ENCODE measurements around the gene SSR2.
"Not testable (repeated sequence)": the region's sequence is repeated elsewhere in the genome, so short reads cannot be mapped to it uniquely, and the experiment has no call there.

The SSR2 gene

GRCh38 chr1:156048663-156049258 lies 28.0 kb upstream of the SSR2 start:
- DNase-seq (ENCODE audit: low read depth), result no peak

DNA sequence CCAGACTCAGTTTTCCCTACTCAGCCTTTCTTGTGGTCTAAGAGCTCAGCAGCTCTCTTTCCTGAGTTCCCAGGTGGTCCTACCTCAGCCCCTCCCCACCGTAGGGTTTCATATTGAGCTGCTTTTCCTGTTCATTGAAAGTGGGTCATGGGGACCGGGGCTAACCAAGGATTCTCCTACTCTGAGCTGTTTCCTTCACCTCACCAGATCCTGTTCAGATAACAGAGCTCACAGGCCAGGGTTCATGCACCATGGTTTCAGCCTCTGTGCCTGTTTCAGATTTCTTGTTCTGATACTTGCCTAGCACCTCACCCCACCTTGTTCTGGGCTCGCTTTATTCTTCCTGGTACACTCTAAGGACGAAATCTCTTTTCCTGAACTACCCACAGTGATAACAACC lies 24.3 kb upstream of the SSR2 start:
- no peak for DNase-seq (ENCODE audit: low read depth)

GRCh38 chr1:156042828-156043227 lies 22.1 kb upstream of the SSR2 start:
- no peak for DNase-seq (ENCODE audit: low read depth)

DNA sequence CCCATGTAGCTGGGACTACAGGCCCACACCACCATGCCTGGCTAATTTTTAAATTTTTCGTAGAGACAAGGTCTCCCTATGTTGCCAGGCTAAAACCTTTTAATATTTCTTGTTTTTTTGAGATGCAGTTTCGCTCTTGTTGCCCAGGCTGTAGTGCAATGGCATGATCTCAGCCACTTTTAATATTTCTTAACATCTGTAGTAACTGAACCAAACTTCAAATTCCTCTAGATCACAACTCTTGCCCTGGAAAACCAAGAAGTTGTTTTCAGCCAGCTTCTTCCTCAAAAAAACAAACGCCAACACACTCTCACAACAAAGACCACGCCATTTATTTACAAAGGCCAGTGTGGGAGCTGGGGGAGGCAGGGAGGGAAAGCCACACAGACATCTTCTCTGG lies 14.2 kb upstream of the SSR2 start:
- not testable (repeated sequence) for DNase-seq (ENCODE audit: low read depth)

- no peak for DNase-seq (ENCODE audit: low read depth)
Observed at GRCh38 chr1:156033011-156033410, 12.3 kb upstream of the SSR2 start.

- no peak for DNase-seq (ENCODE audit: low read depth)
Observed at GRCh38 chr1:156026588-156026987, 5.8 kb upstream of the SSR2 start.

DNA sequence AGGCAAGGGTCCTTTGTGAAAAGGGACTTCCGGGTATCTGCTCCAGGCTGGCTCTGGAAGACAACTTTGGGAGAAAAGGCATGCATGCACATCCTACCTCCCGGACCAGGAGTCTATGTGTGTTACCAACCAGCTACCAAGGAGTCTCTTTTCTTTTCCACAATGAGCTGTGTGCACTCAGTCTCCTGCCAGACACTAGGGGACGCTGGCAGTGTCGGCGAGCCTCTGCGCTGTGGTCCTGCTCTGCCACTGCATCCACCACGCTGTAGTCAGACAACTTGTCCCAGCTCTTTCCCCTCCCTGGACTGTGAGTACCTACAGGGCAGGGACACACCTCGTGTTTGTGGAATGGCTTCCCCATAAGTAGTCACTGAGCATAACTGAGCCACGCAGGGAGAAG lies 5.1 kb upstream of the SSR2 start:
- no peak for DNase-seq (ENCODE audit: low read depth)

DNA sequence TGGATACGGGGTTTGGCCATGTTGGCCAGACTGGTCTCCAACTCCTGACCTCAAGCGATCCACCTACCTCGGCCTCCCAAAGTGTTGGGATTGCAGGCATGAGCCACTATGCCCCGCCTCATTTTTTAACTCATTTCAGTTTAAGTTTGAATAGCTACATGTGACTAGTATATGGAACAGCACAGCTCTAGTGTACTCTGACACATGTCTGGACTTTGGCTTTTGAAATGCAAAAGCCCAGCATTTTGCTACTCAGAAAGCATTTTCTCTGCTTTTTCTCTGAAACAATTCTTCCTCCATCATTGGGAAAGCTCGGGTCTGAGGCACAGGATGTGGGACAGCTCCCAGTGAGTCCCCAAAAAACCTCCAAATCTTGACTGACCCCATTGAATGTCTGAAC lies 4.0 kb upstream of the SSR2 start:
- no peak for DNase-seq (ENCODE audit: low read depth)

GRCh38 chr1:156021954-156022353 lies 1.2 kb upstream of the SSR2 start:
- DNase-seq (ENCODE audit: low read depth), result no peak

DNA sequence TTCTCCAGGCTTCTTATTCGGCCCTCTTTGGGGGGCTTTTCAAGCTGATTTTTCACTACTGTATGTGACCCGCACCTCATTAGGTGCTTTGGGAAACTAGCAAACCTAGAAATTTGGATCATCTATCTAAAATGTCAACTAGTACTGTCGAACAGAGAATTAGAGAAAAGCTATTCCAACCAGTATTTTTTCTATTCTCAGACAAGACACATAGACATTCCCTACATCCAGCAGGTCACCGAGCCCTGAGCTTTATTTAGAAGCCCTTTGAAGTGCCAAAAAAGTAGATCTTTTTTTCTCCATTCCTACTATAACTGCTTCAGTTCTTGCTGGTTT lies 310 bp upstream of the SSR2 start:
- no peak for DNase-seq (ENCODE audit: low read depth)

GRCh38 chr1:156019946-156020292 lies 832 bp downstream of the SSR2 start:
- no peak for DNase-seq (ENCODE audit: low read depth)

DNA sequence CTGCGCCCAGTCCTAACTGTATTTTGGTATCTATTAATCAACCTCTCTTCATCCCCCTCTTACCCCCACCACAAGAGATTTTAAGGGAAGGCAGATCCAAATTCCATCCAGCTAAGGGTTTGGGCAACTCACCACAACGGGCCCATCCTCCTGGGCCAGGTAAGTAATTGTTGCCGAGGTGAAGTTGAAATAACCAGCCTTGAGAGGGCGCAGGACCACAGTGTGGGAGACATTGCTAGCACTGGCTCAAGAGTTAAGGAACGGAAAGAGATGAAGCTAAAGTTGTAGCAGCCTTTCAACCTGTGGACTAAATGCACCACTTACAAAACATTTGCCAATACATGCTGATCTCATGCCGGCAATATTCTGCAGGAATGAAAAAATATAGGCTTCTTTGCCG lies 5.9 kb downstream of the SSR2 start:
- no peak for DNase-seq (ENCODE audit: low read depth)

DNA sequence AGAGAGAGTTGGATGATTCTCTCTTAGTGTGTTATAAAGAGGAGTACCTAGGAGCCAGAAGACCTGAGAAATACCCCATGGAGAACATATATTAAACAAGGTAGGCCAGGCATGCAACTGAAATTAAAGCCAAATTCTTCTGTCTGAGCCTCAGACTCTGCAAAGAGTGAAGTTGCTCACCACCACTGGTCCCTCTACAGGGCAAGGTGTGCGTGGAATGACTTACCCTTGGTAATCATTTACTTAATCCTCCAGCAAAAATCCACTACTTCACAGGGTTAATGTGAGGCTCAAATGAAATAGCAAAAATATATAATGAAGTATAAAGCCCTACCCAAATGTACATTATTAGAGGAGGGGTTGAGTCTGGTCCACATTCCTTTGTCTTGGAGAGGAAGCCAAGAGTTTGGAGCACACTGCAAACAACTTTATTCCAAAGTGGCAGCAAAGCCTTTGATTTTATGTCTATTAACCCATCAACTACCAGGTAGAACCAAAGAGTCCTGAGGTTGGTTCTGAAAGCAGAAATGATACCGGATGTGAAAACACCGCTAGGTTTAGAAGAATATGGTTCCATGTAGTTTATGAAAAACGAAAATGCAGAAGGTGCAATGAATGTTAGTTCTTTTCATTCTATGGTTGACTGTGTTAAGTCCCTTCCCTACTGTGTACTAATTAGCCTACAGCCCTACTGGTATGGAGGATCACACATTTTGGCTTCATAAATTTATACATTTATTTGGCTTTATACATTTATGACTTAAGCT lies 8.5 kb downstream of the SSR2 start:
- no peak for DNase-seq (ENCODE audit: low read depth)

- DNase-seq (ENCODE audit: low read depth), result no peak
Observed at GRCh38 chr1:156009404-156009803, 11.3 kb downstream of the SSR2 start.

DNA sequence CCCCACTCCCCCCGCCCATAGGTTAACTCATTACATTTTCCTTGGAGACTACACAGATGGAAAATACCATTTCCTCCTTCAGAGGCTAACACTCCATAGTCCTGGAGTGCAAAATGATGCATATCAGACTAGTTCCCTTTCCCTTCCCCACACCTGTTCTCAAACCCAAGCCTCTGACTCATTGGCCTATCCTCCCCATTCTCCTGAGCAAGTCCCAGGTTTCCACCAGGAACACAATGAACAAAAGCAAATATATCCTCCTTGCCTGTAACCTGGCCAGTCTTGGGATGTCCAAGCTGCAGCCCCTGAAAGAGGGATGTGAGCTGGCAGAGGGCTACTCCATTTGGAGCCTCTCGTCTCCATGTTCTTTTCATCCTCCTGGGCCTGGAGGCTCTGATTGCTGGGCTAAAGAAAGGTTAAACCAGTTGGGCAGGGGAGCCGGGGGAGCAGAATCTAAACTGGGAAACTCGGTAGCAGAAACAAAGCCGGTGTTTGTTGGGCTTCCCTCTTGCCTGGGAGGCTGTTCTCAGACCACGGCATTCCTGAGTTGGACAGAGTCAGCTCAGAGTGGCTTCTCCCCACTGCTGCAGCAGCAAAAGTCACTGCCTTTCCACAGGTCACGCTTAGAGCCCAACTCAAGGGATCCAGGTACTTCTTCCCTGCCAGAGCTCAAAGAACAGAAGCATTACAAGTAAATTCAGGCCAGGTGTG lies 13.9 kb downstream of the SSR2 start:
- no peak for DNase-seq (ENCODE audit: low read depth)

DNA sequence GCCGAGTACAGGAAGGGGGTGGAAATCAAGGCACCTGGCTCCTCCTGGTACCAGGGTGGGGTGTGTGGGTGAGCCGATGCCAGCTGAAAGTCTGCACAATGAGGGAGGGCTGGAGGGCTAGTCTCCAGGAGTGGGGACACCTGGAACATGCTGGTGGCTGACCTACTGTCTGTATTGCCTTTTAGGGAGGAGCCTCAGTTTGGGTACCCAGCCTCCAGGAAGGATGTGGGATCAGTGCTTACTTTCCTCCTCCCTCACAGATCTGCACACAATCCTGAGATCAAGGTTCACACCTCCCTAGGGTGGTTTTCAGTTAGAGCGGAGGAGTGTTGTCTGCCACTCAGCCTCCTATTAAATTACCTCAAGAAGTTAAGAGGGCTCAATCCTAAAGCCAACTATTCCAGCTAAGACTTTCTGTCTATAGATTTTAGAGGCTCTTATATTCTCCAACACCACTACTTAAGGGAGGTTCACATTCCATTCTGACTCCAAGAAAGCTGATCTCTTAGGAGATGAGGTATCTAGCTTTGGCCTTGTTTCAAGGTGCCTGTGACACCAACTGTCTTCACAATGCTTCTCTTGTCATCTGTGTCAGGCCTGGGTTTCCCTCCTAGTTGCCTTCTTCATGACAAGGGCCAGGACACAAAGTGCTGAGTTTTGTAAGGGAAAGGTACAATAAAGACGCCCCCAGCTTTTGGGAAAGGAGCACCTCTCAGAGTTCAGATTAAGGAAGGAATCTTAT lies 15.7 kb downstream of the SSR2 start:
- DNase-seq (ENCODE audit: low read depth), result no peak

- DNase-seq (ENCODE audit: low read depth), result no peak
Observed at GRCh38 chr1:156003923-156004188, 16.9 kb downstream of the SSR2 start.

- DNase-seq (ENCODE audit: low read depth), result no peak
Observed at GRCh38 chr1:156002188-156002911, 18.4 kb downstream of the SSR2 start.

DNA sequence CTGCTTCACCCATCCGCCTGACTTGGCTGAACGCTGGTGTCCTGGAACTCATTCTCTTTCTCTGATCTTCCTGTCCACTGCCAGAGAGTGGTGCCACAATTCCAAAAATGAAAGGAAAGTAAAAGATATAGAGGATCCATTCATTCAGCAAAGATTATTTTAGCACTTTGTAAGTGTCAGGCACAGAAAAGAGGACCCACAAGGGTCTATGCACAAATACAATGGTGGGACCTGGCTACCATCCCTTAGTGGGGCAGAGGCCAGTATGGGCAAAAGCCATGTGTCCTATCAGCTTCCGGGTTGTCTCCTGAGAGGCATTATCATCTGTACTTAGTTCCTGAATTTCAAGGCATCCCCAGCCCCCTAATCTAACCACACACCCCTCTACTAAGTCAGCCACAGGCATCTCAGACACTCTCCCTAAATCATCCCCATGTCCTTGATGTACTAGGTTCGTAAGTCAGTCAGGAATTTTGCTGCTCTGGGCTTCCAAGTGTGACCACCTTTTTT lies 19.0 kb downstream of the SSR2 start:
- no peak for DNase-seq (ENCODE audit: low read depth)

GRCh38 chr1:156001021-156001661 lies 19.6 kb downstream of the SSR2 start:
- no peak for DNase-seq (ENCODE audit: low read depth)

DNA sequence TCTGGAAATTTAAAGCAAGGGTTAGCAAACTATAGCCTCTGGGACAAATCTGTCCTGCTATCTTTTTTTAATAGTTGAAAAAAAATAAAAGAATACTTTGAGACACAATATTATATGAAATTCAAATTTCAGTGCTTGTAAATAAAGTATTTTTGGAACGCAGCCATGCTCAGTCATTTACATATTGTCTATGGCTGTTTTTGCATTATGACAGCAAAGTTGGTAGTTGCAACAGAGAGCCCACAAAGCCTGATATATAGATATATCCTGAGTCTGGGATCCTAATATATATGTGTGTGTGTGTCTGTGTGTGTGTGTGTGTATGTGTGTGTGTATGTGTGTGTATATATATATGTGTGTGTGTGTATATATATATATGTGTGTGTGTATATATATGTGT lies 20.8 kb downstream of the SSR2 start:
- DNase-seq (ENCODE audit: low read depth), result no peak

DNA sequence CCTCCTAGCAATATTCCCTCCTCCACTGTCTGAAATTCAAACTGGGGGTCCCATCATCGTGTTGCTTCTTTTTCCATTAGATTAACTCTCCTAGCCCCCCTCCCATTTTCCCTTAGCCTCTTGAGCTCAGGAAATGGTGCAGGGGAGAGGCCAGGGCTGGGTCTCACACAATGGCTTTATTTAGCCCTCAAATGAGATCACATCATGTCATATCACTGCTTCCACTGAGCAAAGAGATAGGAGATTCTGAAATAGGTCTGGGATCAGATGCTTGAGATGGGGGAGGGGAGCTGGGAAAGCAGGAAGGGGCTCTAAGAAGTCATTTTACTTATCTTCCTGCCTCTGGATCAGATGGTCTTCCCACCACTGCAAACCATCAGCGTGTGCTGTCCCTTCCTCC lies 24.6 kb downstream of the SSR2 start:
- DNase-seq (ENCODE audit: low read depth), result no peak

Data from non-pigmented ciliary epithelial cell (primary cell).